Body of pancreas (tissue), 4 donors: ENCODE measurements around the gene ELP4. TPM values are rescaled to one million over a fixed set of nuclear protein-coding genes. Genes with fewer than 3 reads are reported as not detected.
"Not testable (repeated sequence)": the region's sequence is repeated elsewhere in the genome, so short reads cannot be mapped to it uniquely, and the experiment has no call there.

Experiments
- ATAC-seq: fragments of 150-250 bp; one replicate; pipeline ENCODE4 v1.9.1; 2016
- DNase-seq, 4 donors: peaks; one replicate each; pipeline ENCODE4 v3.0.0-alpha.2; 2019
- H3K27ac ChIP-seq, 4 donors: fragments of 200-600 bp; sonication (generic); 1 replicate in 3 of 4; 2 replicates in 1 of 4; pipeline versions ENCODE4 v1.5.1 to v1.6.1; 2016 to 2019; ENCODE audit warnings: mild to moderate bottlenecking in 1 of 4, mixed read lengths in 1 of 4, moderate library complexity in 1 of 4
- H3K27me3 ChIP-seq, 2 donors: fragments of 200-600 bp; sonication (generic); one replicate each; pipeline ENCODE4 v1.6.0; 2016; ENCODE audit warnings: mild to moderate bottlenecking in 1 of 2
- H3K36me3 ChIP-seq, 2 donors: fragments of 200-600 bp; sonication (generic); replicated peaks in 1 of 2; 2 replicates each; pipeline ENCODE4 v1.5.1; 2016; ENCODE audit warnings: low read depth in 2 of 2; ENCODE audit not compliant: insufficient read depth in 1 of 2
- H3K4me1 ChIP-seq: fragments of 200-600 bp; sonication (generic); one replicate; pipeline ENCODE4 v1.6.0; 2016
- H3K4me3 ChIP-seq, 2 donors: fragments of 200-600 bp; sonication (generic); 1 replicate in 1 of 2; 2 replicates in 1 of 2; pipeline ENCODE4 v1.5.1; 2016 to 2019
- H3K9me3 ChIP-seq, 3 donors: fragments of 200-600 bp; sonication (generic); 1 replicate in 2 of 3; 2 replicates in 1 of 3; pipeline ENCODE4 v1.5.1; 2016
- POLR2A ChIP-seq, 3 donors: fragments of 450-650 bp; IDR thresholded peaks; one replicate each; pipeline ENCODE4 v1.6.1; 2016; ENCODE audit warnings: antibody characterized with exemption in 3 of 3, mild to moderate bottlenecking in 2 of 3
- WGBS, 2 donors: methylation state at CpG; one replicate each; pipeline ENCODE4 v1.1.5; 2017; 5-methylcytosine and 5-hydroxymethylcytosine counted together
- intact Hi-C: fragments of 100-400 bp; cut with DNase I; formaldehyde crosslinking; loops from one replicate; pipeline ENCODE4 v1.15.1; 2023
- total RNA-seq, 2 donors: library from RNA; depleted of rRNA; stranded (reverse); fragments of >200 nt; gene quantifications; one replicate each; pipeline ENCODE4 v1.1.0, GENCODE V29; 2016
- TF ChIP-seq, protein P1 (sequence below), 7 experiments: fragments of 450-650 bp in 4 of 7; fragments of 200-600 bp in 3 of 7; sonication (generic) in 3 of 7; IDR thresholded peaks; one replicate each; pipeline ENCODE4 v1.5.1; 2016 to 2019; ENCODE audit warnings: antibody characterized with exemption in 7 of 7

The ELP4 gene
- total RNA-seq, 2 donors from 2014 or later: 20.2 to 33.3 TPM

- 90 to 91% methylated on average over 2 of the region's 2 CpGs for WGBS, 2 donors
- ATAC-seq: no peak
- Histone ChIP-seq H3K36me3 (no peaks in the 10 kb centered on the region), H3K9me3 (no peaks in the 10 kb centered on the region), H3K27ac (no peak overlapping the region), H3K4me3 (no peak overlapping the region), H3K27me3 (no peaks in the 10 kb centered on the region), H3K4me1 (no peaks in the 10 kb centered on the region)
- DNase-seq: no peak
- intact Hi-C loops: no loop called here
- TF ChIP-seq, protein P1, sequence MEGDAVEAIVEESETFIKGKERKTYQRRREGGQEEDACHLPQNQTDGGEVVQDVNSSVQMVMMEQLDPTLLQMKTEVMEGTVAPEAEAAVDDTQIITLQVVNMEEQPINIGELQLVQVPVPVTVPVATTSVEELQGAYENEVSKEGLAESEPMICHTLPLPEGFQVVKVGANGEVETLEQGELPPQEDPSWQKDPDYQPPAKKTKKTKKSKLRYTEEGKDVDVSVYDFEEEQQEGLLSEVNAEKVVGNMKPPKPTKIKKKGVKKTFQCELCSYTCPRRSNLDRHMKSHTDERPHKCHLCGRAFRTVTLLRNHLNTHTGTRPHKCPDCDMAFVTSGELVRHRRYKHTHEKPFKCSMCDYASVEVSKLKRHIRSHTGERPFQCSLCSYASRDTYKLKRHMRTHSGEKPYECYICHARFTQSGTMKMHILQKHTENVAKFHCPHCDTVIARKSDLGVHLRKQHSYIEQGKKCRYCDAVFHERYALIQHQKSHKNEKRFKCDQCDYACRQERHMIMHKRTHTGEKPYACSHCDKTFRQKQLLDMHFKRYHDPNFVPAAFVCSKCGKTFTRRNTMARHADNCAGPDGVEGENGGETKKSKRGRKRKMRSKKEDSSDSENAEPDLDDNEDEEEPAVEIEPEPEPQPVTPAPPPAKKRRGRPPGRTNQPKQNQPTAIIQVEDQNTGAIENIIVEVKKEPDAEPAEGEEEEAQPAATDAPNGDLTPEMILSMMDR (IDR thresholded peaks at IDR 0.05): no peak
- TF ChIP-seq POLR2A (IDR thresholded peaks at IDR 0.05): no peak
Observed at GRCh38 chr11:31671681-31672080, 162.1 kb downstream of the ELP4 start.

DNA sequence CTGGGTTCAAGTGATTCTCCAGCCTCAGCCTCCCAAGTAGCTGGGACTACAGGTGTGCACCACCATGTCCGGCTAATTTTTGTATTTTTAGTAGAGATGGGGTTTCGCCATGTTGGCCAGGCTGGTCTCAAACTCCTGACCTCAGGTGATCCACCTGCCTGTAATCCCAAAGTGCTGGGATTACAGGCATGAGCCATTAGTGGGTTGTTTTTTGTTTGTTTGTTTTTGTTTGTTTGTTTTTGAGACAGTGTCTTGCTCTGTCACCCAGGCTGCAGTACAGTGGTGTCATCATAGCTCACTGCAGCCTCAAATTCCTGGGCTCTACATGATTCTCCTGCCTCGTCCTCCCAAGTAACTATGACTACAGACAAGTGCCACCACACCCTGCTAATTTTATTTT is 163.5 kb downstream of the ELP4 start:
- intact Hi-C loops, H3K27me3 ChIP-seq, H3K4me3 ChIP-seq, H3K36me3 ChIP-seq, ATAC-seq, H3K27ac ChIP-seq, H3K9me3 ChIP-seq, H3K4me1 ChIP-seq, DNase-seq: not testable (repeated sequence)
- 96 to 98% methylated on average over 3 of the region's 3 CpGs for WGBS, 2 donors

GRCh38 chr11:31676280-31676982 is 166.9 kb downstream of the ELP4 start:
- TF ChIP-seq POLR2A (IDR thresholded peaks at IDR 0.05): no peak

GRCh38 chr11:31680770-31681169 is 171.2 kb downstream of the ELP4 start:
- Histone ChIP-seq H3K27ac (no peak overlapping the region), H3K9me3 (no peaks in the 10 kb centered on the region), H3K4me3 (no peak overlapping the region), H3K36me3 (no peaks in the 10 kb centered on the region), H3K27me3 (no peaks in the 10 kb centered on the region), H3K4me1 (no peaks in the 10 kb centered on the region)
- ATAC-seq (no peak), DNase-seq (no peak)
- WGBS, 2 donors: 61 to 94% methylated on average over 3 of the region's 3 CpGs
- intact Hi-C loops: no loop called here
- TF ChIP-seq, protein P1 (IDR thresholded peaks at IDR 0.05): no peak
- TF ChIP-seq POLR2A (IDR thresholded peaks at IDR 0.05): no peak

More at GRCh38 chr11:31676280-31676982, 166.9 kb downstream of the ELP4 start:
- Histone ChIP-seq H3K9me3 (no peaks in the 10 kb centered on the region), H3K36me3 (no peaks in the 10 kb centered on the region), H3K4me3 (no peak overlapping the region), H3K27ac (no peak overlapping the region), H3K27me3 (no peaks in the 10 kb centered on the region), H3K4me1 (no peaks in the 10 kb centered on the region)
- WGBS, 2 donors: 95 to 100% methylated on average over 1 of the region's 1 CpG
- intact Hi-C loops: no loop called here
- no peak for DNase-seq
- ATAC-seq: no peak

DNA sequence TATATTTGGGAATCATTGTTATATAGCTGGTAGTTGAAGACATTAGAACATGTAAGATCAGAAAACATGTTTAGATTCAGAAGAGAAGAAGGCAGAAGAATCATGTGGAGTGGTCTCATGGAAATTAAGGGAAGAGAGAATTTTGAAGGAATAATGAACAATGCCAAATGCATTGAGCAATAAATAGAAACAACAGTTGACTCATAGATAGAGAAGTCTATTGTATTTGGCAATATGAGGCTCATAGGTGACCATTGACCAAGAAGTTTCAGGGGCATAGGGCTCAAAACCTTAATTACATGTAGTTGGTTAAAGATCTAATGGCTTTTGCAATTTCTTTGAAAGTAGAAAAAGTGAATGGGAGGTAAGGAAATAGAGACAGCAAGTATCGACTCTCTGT is 177.7 kb downstream of the ELP4 start:
- DNase-seq (no peak), ATAC-seq (no peak)
- intact Hi-C loops: no loop called here
- Histone ChIP-seq H3K4me1 (peaks cover 6% of the 10 kb centered on the region), H3K4me3 (no peak overlapping the region), H3K36me3 (no peaks in the 10 kb centered on the region), H3K9me3 (no peaks in the 10 kb centered on the region), H3K27ac (no peak overlapping the region), H3K27me3 (no peaks in the 10 kb centered on the region)
- no peak for TF ChIP-seq POLR2A (IDR thresholded peaks at IDR 0.05)
- TF ChIP-seq, protein P1 (IDR thresholded peaks at IDR 0.05): no peak
- WGBS, 2 donors: 85 to 98% methylated on average over 1 of the region's 1 CpG

DNA sequence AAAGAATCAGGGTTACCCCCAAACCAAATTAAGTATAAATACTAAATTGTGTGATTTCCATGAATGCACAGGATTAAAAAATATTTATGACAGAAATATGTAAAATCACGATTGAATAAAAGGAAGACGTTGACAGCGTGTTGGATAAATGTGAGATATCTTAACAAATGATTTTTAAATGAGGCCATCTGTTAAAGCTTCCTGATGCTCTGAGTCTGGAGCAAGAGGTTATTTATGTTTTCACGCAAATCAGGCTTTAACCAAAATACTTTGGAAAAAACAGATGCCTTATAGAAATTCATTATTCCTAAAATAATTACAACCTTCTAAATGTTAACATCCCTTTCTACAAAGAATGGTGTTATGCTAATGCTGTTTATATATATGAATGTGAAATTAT is 178.3 kb downstream of the ELP4 start:
- TF ChIP-seq, protein P1 (IDR thresholded peaks at IDR 0.05): no peak
- no peak for TF ChIP-seq POLR2A (IDR thresholded peaks at IDR 0.05)
- no peak overlapping the region for H3K27ac ChIP-seq
- H3K4me1 ChIP-seq: peaks cover 6% of the 10 kb centered on the region
- H3K4me3 ChIP-seq: no peak overlapping the region
- ATAC-seq (no peak), DNase-seq (no peak)
- no peaks in the 10 kb centered on the region for H3K36me3 ChIP-seq
- WGBS, 2 donors: 83 to 87% methylated on average over 4 of the region's 4 CpGs
- H3K27me3 ChIP-seq: no peaks in the 10 kb centered on the region
- no peaks in the 10 kb centered on the region for H3K9me3 ChIP-seq
- intact Hi-C loops: no loop called here
